Cortex of kidney (tissue), 1 donor: Measurements from ENCODE around the gene ZNF500.
"Not testable (repeated sequence)": the region's sequence is repeated elsewhere in the genome, so short reads cannot be mapped to it uniquely, and the experiment has no call there.

ENCODE experiments used
- DNase-seq: peaks from one replicate; lab custom pipeline; 2025; lab: John Stamatoyannopoulos, UW

The ZNF500 gene

DNA sequence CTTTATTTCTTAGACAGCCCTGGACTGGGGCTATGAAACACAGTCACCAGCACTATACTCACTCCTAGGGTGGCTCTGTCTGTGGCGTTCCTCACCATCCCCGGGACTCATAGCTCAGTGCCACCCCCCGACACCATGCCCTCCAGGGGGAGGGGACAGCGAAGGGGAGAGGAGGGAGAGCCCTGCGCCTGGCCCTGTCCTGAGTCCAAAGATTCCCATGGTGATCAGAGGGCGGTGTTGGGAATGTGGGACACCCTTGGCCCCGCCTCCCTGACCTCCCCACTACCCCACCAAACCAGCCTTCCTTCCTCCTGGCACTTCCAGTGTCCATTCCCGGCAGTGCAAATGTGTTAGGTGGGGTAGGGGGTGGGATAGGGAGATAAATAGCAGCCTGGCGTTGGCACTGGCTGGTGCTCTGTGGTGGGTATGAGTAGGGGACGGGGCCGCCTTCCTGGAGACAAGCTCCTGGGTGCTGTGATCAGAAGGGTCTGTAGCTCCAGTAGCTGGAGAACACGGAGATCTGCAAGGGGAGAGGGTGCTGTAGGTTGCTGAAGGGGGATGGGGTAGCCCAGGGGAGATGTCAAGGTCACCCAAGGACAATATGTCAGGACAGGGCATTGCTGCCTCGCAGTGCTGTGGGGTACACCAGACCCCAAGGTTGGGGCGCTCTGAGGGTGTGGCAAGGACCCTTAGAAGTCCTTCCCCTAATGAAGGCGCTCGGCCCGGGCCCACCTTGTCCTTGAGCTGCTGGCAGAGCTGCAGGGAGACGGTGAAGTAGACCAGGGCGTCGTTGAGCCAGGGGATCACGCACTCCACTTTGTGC, 30.2 kb upstream of the ZNF500 start:
- DNase-seq = no peak

DNA sequence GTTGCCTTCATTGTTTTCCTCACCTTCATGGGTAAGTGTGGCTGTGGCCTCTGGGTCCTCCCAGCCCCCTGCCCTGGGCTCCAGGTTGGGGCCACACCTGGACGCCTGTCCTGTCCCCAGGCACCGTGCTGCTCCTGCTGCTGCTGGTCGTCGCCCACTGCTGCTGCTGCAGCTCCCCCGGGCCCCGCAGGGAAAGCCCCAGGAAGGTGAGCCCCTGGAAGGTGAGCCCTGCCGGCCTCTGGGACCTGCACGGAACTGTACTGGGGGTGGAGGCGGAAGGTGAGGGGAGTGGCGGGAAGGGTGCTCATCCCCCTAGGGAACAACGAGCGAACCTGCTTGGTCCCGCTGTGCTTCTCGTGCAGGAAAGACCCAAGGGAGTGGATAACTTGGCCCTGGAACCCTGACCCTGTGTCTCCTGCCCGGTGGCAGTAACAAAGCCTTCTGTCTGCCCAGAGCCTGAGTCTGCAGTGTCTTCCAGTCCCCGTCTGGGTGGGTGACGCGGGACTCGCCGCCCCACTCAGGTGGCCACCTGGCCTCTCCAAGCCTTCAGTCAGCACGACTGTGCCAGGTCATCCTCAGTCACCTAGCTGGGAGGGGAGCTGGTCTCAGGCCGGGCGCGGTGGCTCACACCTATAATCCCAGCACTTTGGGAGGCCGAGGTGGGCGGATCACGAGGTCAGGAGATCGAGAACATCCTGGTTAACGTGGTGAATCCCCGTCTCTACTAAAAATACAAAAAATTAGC, 29.0 kb upstream of the ZNF500 start:
- DNase-seq = no peak

DNA sequence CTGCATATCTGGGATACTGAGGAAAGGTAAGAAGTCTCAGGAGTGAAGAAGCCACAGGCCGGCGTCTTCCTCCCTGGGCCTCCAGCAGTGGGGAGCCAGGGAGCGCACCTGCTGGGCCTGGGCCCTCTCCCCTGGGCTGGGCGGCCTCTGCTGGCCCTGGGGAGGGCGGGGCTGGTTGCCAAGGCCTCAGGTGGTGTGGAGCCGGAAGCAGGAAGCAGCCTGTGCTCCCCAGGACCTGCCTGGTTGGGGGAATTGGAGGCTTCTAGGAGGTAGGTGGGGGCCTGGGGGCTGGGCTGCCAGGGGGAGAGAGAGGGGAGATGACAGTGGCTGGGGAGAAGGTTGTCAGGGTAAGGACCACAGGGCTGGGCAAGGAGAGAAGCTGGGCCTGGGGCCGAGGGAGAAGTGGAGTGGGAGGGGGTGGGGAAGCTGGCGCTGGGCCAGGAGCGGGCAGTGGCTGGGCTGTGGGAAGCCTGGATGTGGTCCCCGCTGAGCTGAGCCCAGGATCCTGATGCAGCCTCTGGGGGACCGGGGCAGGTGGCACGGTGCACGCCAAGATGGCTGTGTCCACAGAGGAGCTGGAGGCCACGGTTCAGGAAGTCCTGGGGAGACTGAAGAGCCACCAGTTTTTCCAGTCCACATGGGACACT, 28.3 kb upstream of the ZNF500 start, which contains the start of gene SMIM22:
Gene SMIM22, plus strand, starts transcription at position 189 of the 647 bp plus-strand sequence. Its CDS starts 366 bp downstream, at position 555.
- DNase-seq = no peak

DNA sequence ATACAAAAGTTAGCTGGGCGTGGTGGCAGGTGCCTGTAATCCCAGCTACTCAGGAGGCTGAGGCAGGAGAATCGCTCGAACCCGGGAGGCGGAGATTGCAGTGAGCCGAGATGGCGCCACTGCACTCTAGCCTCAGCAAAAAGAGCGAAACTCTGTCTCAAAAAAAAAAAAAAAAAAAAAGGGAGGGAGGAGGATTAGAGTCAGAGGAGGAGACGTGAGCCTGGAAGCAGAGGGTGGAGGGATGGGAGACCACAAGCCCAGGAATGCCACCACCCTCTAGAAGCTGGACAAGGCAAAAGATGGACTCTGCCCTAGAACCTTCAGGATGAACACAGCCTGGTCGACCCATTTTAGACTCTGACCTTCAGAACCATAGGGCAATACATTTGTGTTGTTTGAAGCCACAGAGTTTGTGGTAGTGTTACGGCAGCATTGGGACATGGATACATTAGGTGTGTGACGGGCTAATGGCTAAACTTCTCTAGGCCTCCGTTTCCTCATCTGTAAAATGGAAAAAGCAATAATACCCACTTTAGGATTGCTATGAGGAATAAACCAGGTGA, 26.1 kb upstream of the ZNF500 start:
- no peak for DNase-seq

DNA sequence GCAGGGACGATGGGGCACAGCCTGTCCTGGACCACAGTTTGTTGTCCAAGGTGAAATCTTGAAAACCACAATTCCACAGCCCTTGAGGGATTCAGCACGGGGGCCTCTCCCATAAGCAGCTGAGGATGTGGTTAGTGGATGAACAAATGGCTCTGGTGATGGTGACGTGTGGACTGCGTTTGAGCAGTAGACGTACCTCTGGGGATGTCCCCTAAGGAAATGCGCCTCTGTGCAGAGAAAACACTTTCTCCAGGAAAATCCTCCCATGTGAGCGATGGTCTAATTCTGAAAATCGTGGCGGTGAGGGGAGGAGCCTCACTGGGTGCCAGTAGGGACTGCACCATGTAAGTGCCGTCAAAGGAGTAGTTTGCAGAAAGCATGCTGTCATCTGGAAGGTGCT, 23.9 kb upstream of the ZNF500 start:
- DNase-seq = no peak

DNA sequence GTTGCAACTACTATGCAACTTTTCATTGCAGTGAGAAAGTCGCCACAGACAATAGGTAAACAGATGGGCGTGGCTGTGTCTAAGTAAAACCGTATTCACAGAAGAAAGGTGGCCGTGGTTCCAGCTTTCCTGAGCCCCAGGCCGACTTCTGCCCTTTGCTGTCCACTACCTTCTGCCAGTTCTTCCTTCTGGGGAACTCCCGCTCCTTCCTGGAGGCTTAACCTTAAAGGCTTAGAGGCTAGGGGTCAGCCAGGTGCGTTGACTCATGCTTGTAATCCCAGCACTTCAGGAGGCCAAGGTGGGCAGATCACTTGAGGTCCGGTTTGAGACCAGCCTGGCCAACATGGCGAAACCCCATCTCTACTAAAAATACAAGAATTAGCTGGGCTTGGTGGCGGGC, 23.3 kb upstream of the ZNF500 start:
- DNase-seq = no peak

DNA sequence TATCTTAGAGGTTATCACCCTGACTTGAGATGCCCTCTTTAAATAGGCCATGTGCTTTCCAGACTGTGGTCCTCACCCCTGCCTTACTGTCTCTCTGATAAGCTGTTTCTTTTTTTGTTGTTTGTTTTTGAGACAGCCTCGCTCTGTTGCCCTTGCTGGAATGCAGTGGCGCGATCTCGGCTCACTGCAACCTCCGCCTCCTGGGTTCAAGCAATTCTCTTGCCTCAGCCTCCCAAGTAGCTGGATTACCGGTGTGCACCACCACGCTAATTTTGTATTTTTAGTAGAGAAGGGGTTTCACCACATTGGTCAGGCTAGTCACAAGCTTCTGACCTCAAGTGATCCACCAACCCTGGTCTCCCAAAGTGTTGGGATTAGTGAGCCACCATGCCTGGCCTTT, 21.9 kb upstream of the ZNF500 start:
- no peak for DNase-seq

DNA sequence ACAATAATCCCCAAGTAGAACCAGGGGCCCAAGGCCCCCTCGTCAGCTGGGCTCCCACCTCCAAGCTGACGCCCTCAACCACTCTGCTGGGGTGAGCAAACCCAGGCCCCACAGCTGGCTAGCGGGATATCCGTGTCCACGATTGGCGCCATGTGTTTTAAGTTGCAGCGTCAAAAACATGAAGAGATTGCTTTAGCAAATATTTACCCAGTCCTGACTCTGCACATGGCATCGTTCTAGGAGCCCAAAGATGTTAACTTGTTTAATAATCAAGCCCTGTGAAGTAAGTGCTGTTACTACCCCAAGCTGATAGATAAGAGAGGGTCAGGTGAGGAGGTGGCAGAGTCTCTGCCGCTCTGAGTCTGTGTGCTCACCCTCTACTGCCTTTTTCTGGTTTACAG, 21.5 kb upstream of the ZNF500 start:
- DNase-seq = no peak

DNA sequence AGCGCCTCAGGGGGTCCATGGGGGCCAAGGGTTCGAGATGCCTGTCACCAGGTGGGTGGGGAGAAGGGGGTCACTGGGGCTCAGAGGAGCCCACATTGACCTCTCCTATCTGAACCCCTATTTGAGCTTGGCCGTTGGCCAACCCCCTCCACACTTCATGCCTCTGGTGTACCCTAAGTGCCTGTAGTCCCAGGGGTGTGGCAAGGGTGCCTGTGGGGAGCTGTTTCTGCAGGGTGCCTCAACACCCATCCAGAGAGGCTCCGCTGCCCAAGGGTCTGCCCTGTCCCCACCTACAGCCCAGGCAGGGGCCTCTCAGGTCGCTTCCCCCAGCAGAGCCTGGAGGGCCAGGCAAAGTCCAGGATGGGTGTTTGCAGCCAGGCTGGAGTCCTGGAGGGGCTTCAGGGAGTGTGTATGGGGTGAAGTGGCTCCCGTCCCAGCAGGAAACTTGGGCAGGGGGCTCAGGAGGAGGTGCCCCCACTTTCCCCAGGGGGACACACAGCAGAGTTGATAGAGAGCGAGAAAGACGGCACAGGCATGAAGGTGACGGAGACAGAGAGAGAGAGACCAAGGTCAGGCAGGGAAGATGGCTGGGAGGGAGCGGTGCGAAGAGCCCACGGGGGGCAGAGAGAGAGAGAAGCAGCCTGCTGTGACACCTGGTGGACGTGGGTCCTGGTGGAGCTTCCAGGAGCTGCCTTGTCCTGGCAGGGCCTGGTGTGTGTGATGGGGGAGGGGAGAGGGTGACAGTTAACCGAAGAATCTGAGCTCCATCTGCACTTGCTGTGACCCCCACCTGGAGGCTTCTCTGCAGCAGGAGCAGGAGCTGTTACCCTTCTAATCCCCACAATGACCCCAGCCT, 20.9 kb upstream of the ZNF500 start, which contains the start of gene SEPTIN12:
Gene SEPTIN12, minus strand, starts transcription at position 719 of the 856 bp plus-strand sequence. Its CDS starts 700 bp downstream, at position 19.
- no peak for DNase-seq

DNA sequence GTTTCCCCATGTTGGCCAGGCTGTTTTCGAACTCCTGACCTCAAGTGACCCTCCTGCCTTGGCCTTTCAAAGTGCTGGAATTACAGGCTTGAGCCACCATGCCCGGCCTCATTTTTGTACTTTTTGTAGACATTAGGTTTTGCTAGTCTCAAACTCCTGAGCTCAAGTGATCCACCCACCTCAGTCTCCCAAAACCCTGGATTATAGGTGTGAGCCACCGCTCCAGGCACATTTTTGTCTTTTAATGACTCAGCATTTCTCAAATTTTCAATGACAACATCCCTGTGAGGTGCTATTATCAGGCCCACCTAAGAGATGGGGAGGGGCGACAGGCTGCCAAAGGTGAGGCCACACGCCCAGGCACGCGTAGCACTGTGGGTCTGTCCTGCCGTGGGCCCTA, 20.1 kb upstream of the ZNF500 start:
- no peak for DNase-seq

DNA sequence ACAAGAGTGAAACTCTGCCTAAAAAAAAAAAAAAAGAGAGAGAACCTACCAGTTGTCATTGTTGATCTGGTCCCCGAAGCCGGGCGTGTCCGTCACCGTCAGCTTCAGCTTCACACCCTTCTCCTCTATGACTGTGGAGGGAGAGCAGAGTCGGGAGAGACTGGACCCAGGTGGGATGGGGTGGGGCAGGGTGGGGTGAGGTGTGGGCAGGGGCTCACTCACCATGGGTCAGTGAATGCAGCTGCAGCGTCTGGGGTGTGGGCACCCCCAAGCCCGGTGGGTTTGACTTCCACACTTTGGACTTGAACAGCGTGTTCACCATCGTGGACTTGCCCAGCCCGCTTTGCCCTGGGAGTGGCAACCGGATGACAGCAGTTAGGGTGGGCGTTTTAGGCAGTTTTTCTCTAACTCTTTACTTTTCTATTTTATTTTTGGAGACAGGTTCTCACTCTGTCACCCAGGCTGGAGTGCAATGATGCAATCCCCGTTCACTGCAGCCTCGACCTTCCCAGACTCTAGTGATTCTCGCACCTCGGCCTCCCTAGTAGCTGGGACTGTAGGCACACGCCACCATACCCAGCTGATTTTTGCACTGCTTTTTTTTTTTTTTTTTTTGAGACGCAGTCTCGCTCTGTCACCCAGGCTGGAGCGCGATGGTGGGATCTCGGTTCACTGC, 18.9 kb upstream of the ZNF500 start:
- no peak for DNase-seq

DNA sequence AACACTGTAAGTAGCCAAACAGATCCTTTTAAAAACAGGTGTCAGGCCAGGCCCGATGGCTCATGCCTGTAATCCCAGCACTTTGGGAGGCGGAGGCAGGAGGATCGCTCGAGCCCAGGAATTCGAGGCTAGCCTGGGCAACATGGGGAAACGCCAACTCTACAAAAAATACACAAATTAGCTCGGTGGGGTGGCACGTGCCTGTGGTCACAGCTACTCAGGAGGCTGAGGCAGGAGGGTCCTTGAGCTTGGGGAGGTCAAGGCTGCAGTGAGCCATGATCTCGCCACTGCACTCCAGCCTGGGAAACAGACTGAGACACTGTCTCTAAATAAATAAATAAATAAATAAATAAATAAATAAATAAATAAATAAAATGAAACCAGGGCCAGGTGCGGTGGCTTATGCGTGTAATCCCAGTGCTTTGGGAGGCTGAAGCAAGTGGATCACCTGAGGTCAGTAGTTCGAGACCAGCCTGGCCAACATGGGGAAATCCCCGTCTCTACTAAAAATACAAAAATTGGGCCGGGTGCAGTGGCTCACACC, 17.6 kb upstream of the ZNF500 start:
- not testable (repeated sequence) for DNase-seq

DNA sequence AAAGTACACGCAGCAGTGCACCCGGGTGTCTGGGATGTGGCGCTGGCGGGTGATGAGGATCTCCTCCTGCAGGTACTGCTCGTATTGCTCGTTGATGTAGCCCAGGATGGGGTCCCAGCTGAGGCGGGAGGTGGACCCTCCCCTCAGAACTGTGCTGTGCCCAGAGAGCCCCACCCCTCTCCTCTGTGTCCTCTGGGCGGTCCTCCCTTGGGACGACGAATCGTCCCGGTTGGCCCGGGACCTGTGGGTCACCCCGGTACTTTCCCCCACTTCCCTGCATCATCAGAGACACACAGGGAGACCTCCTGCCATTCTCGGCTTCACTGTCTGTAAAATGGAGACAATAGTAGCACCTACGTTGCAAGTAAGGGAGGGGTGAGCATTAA, 17.0 kb upstream of the ZNF500 start:
- no peak for DNase-seq

DNA sequence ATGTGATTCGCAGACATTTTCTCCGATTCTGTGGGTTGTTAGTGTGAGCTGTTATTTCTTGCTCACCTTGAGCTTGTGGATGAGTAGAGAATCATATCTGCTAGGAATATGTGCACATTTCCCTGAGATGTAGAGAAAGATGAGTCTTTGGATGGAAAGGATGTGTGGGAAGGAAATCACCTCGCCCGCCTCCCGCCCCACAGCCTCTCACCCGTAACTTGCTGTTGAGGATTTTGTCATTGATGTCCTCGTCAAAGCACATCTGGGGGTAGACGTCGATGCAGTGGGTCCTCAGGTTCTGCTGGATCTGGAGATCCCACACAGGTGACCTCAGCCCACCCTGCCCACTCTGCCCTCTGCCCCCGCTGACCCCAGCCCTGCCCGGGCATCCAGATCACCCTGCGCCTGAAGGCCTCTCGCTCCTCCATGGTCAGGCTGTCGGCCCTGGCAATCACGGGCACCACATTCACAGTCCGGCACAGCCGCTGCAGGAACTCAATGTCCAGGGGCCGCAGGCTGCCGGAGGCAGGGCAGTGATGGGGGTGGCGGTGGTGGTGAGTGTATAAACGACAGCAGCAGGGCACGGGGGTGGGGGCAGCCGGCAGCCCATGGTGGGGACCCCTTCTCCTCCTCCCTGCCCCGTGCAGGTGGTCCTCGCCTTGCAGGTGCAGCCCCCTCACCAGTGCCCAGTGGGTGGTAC, 16.4 kb upstream of the ZNF500 start:
- DNase-seq = no peak

DNA sequence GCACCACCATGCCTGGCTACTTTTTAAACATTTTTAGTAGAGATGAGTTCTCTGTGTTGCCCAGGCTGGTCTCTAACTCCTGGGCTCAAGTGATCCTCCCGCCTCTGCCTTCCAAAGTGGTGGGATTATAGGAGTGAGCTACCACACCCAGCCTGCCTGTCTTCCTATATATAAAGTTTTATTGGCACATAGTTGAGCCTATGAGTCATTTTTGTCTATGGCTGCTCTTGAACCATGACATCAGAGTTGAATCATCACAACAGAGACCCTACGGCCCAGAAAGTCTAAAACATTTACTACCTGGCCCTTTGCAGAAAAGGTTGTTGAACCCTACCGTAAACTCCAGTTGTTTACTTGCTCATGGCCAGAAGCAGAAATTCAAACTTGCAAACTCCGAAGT, 13.3 kb upstream of the ZNF500 start:
- no peak for DNase-seq

DNA sequence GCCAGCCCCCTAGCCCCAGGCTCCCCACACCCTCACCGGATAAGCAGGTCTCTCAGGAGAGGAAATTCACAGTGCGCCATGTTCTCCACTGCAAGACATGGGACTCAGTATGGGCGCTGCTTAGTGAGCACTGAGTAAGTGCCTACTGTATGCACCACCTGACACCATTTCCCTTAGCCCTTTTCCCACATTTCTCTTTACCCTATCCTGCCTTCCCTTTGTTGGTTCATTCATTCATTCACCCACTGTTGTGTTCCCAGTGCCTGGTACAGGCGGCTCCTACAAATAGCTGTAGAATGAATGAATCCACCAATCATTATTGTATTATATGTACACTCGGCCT, 11.1 kb upstream of the ZNF500 start:
- no peak for DNase-seq

DNA sequence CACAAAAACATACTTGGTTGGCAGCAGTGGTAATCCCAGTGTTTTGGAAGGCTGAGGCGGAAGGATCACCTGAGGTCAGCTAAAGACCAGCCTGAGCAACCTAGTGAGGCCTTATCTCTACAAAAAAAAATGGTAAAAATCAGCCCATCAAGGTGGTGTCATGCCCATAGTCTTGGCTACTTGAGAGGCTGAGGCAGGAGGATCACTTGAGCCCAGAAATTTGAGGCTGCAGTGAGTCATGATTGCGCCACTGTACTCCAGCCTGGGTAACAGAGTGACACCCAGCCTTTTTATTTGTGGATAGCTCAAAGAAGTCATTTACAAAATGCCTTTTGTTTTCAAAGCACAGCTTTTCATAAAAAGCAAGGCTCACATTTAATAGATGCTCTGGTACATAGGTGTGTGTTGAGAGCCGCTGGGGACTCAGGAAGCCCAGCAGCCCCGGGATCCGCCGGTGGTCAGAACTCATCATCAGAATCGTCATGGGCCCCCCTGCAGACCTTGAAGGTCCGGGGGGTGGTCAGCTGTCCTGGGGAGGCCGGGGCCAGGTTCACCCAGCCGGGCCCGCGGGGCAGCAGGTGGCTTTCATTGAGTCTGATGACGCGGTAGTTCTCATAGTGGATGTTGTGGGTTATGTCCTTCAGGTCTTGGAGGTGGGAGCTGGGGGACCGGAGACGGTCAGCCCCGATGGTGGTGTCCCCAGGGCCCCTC, 10.5 kb upstream of the ZNF500 start:
- DNase-seq = no peak

DNA sequence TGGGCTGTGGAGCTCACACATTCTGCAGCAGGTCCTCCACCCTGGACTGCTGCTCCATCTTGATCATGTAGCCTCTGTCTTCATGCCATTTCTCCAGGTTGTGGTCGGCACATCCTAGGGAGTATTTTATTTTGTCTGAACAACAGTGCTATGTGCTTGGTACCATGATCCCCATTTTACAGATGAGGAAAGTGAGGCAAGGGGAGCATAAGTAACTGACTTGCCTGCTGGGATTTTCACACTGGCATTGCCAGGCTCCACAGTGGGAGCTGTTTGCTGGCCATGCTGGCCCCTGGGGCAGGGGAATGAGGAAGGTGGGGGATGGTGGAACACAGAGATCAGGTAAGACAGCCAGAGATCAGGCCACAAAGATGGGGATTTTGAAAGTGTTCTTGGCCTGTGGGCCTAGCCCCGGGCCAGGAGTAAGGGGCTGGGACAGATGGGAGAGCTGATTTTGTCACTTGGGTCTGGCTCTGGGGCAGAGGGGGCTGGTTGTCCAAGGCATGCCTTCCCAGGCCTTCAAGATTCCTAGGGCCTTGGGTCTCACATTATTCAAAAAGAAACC, 9.3 kb upstream of the ZNF500 start:
- DNase-seq = no peak

DNA sequence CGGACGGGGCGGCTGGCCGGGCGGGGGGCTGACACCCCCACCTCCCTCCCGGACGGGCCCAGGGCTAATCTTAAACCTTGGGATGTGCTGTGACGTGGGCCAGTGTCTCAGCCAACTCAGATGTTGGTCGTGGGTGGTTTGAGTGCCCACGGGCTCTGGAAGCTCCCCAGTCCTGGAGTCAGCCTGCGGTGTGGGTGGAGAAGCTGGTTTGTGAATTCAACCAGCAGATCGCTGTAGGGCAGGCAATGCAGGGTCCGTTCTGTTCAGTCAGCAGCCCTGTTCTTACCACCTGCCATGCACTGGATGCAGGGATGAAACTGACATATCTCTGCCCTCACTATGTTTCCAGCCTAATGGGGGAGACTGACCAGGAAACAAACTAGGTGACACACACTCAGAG, 8.0 kb upstream of the ZNF500 start:
- no peak for DNase-seq
